HepG2 (cell line): Measurements from ENCODE around the gene YPEL4. TPM values are rescaled to one million over a fixed set of nuclear protein-coding genes. Genes with fewer than 3 reads are reported as not detected.

Experiments
- ATAC-seq: fragments of 200-7000 bp; cut with Tn5 transposase; 3 replicates; pipeline ENCODE4 v1.9.1; 2020; ENCODE audit warnings: mild to moderate bottlenecking, moderate library complexity
- BruUV-seq: library from RNA; stranded (reverse); fragments of 400-500 nt; replicated peaks from 2 replicates; lab custom pipeline; 2021; lab: Mats Ljungman, UMichigan
- CTCF ChIA-PET: fragments of 300-600 bp; formaldehyde crosslinking; extraction: SDS; loops from one replicate; lab custom pipeline; 2021; ENCODE audit warnings: low total read pairs, inconsistent platforms, low intra/inter-chr PET ratio; lab: Yijun Ruan, JAX
- POLR2A ChIA-PET: fragments of 350-600 bp; sonication (Branson Sonifier 250); formaldehyde crosslinking; loops from one replicate; lab custom pipeline; 2020; ENCODE audit warnings: antibody characterized with exemption, inconsistent platforms; lab: Yijun Ruan, JAX
- DNase-seq: peaks from one replicate; pipeline ENCODE4 v3.0.0-alpha.2; 2015; ENCODE audit warnings: low spot score
- FAIRE-seq: peaks from 3 replicates; lab custom pipeline; 2011; peaks lifted over from hg19 to GRCh38; lab: Jason Lieb, UNC
- H2AFZ ChIP-seq: one replicate; pipeline ENCODE4 v1.6.1; 2011; ENCODE audit warnings: low read length, inconsistent platforms
- H3K27ac ChIP-seq: fragments of 300-600 bp; 3 replicates; pipeline ENCODE4 v1.8.0; 2011; ENCODE audit warnings: mixed run types, mild to moderate bottlenecking, mixed read lengths, low read length, inconsistent platforms; ENCODE audit not compliant: insufficient read depth; ENCODE audit errors: extremely low read length
- H3K27me3 ChIP-seq, 2 experiments: fragments of 200-600 bp in 1 of 2; 2 replicates in 1 of 2; 3 replicates in 1 of 2; pipeline versions ENCODE4 v1.6.0 to v1.8.0; 2011; ENCODE audit warnings: low read length in 2 of 2, mild to moderate bottlenecking in 2 of 2, moderate library complexity in 2 of 2, inconsistent platforms in 1 of 2; ENCODE audit not compliant: insufficient read depth in 2 of 2, control insufficient read depth in 1 of 2
- H3K36me3 ChIP-seq, 2 experiments: fragments of 200-600 bp in 1 of 2; replicated peaks in 1 of 2; 2 replicates in 1 of 2; 3 replicates in 1 of 2; pipeline versions ENCODE4 v1.5.1 to v1.8.0; 2011; ENCODE audit warnings: low read length in 2 of 2, inconsistent platforms in 1 of 2; ENCODE audit not compliant: insufficient read depth in 2 of 2, control insufficient read depth in 1 of 2
- H3K4me1 ChIP-seq: 2 replicates; pipeline ENCODE4 v1.5.1; 2012; ENCODE audit warnings: low read length, inconsistent platforms; ENCODE audit not compliant: insufficient read depth
- H3K4me2 ChIP-seq: 2 replicates; pipeline ENCODE4 v1.6.0; 2011; ENCODE audit warnings: low read depth, low read length, inconsistent platforms
- H3K4me3 ChIP-seq, 3 experiments: fragments of 200-600 bp in 1 of 3; sonication (generic), shearing (Covaris generic) in 1 of 3; replicated peaks in 1 of 3; 2 replicates each; pipeline ENCODE4 v1.5.1; 2011 to 2016; ENCODE audit warnings: low read length in 3 of 3, inconsistent platforms in 2 of 3, low read depth in 2 of 3, mild to moderate bottlenecking in 2 of 3, control low read depth in 1 of 3, mixed read lengths in 1 of 3; ENCODE audit not compliant: insufficient read depth in 1 of 3
- H3K79me2 ChIP-seq: one replicate; pipeline ENCODE4 v1.6.1; 2011; ENCODE audit warnings: low read length, inconsistent platforms; ENCODE audit not compliant: insufficient read depth
- H3K9ac ChIP-seq: 2 replicates; pipeline ENCODE4 v1.6.0; 2011; ENCODE audit warnings: mild to moderate bottlenecking, low read depth, low read length, inconsistent platforms; ENCODE audit not compliant: insufficient read depth
- H3K9me3 ChIP-seq: 2 replicates; pipeline ENCODE4 v1.5.1; 2012; ENCODE audit warnings: mild to moderate bottlenecking, low read length
- H4K20me1 ChIP-seq: 2 replicates; pipeline ENCODE4 v1.6.0; 2011; ENCODE audit warnings: inconsistent platforms, mild to moderate bottlenecking, low read length, moderate library complexity; ENCODE audit not compliant: insufficient read depth
- CREBL2 ChIP-seq: sonication (generic); formaldehyde crosslinking; IDR thresholded peaks from 2 replicates; pipeline ENCODE4 v1.8.1; 2023; ENCODE audit warnings: missing genetic modification reagents, mild to moderate bottlenecking, borderline replicate concordance
- ELF4 ChIP-seq: sonication (generic); formaldehyde crosslinking; IDR thresholded peaks from 2 replicates; pipeline ENCODE4 v1.5.0; 2020; ENCODE audit warnings: missing genetic modification reagents, mild to moderate bottlenecking, moderate library complexity, borderline replicate concordance
- ZFP37 ChIP-seq: sonication (generic); formaldehyde crosslinking; IDR thresholded peaks from 2 replicates; pipeline ENCODE4 v1.4.0; 2020; ENCODE audit warnings: missing genetic modification reagents, borderline replicate concordance
- ZNF143 ChIP-seq: sonication (generic); formaldehyde crosslinking; IDR thresholded peaks from 2 replicates; pipeline ENCODE4 v1.4.0; 2020; ENCODE audit warnings: missing genetic modification reagents
- ZNF878 ChIP-seq: sonication (generic); formaldehyde crosslinking; IDR thresholded peaks from 2 replicates; pipeline ENCODE4 v1.8.1; 2023; ENCODE audit warnings: mild to moderate bottlenecking, missing genetic modification reagents, moderate library complexity
- WGBS: methylation state at CpG from one replicate; pipeline ENCODE4 v1.1.6; 2017; ENCODE audit warnings: low lambda C conversion rate; 5-methylcytosine and 5-hydroxymethylcytosine counted together
- in situ Hi-C: cut with HindIII; loops from 2 replicates; pipeline ENCODE4 v1.10.0; 2017; ENCODE audit warnings: low pct_unique_long_range_greater_than_20kb; ENCODE audit not compliant: extremely low pct_ligation_motif_present
- intact Hi-C: fragments of 100-400 bp; cut with micrococcal nuclease; formaldehyde crosslinking; loops from one replicate; pipeline ENCODE4 v1.10.0; 2022; ENCODE audit not compliant: unreplicated experiment
- polyA plus RNA-seq, 8 experiments: library from polyadenylated mRNA; depleted of rRNA in 3 of 8; stranded (reverse) in 7 of 8; unstranded in 1 of 8; fragments of >200 nt; fragmentation: Illumina TruSeq in 4 of 8; extraction: Trizol in 4 of 8; gene quantifications; 2 replicates each; pipeline versions ENCODE4 v1.2.1 to v1.2.3, GENCODE V29; 2011 to 2016; ENCODE audit warnings: low read depth in 4 of 8, missing spikeins in 1 of 8, mixed read lengths in 1 of 8; ENCODE audit not compliant: insufficient read depth in 1 of 8
- total RNA-seq, 5 experiments: library from RNA; depleted of rRNA; stranded (reverse); fragments of >200 nt; fragmentation: Illumina TruSeq; extraction: Trizol; gene quantifications; 2 replicates each; pipeline ENCODE4 v1.2.3, GENCODE V29; 2016; ENCODE audit warnings: low read depth in 1 of 5
- TF ChIP-seq, protein P1 (sequence below): sonication (generic); formaldehyde crosslinking; IDR thresholded peaks from 2 replicates; pipeline ENCODE4 v1.4.0; 2020; ENCODE audit warnings: mild to moderate bottlenecking, missing genetic modification reagents
- TF ChIP-seq, protein P2 (sequence below): sonication (generic); formaldehyde crosslinking; IDR thresholded peaks from 2 replicates; pipeline ENCODE4 v1.4.0; 2020; ENCODE audit warnings: low read depth, mild to moderate bottlenecking, missing genetic modification reagents

Gene YPEL4
- total and polyA plus RNA-seq, 2 of the 13 experiments (the other 11 are each of a cell fraction or from before 2014, with no cell fraction given) = 0.04 TPM; not detected in 1

GRCh38 chr11:57633394-57634070 is 16.2 kb downstream of the YPEL4 start:
- TF ChIP-seq, protein P1, sequence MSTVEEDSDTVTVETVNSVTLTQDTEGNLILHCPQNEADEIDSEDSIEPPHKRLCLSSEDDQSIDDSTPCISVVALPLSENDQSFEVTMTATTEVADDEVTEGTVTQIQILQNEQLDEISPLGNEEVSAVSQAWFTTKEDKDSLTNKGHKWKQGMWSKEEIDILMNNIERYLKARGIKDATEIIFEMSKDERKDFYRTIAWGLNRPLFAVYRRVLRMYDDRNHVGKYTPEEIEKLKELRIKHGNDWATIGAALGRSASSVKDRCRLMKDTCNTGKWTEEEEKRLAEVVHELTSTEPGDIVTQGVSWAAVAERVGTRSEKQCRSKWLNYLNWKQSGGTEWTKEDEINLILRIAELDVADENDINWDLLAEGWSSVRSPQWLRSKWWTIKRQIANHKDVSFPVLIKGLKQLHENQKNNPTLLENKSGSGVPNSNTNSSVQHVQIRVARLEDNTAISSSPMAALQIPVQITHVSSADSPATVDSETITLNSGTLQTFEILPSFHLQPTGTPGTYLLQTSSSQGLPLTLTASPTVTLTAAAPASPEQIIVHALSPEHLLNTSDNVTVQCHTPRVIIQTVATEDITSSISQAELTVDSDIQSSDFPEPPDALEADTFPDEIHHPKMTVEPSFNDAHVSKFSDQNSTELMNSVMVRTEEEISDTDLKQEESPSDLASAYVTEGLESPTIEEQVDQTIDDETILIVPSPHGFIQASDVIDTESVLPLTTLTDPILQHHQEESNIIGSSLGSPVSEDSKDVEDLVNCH (CRISPR knock-in tag) = no peak
- TF ChIP-seq, protein P2, sequence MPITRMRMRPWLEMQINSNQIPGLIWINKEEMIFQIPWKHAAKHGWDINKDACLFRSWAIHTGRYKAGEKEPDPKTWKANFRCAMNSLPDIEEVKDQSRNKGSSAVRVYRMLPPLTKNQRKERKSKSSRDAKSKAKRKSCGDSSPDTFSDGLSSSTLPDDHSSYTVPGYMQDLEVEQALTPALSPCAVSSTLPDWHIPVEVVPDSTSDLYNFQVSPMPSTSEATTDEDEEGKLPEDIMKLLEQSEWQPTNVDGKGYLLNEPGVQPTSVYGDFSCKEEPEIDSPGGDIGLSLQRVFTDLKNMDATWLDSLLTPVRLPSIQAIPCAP (CRISPR knock-in tag) = no peak
- TF ChIP-seq ZFP37 = no peak
- no peak for TF ChIP-seq ZNF143 (CRISPR knock-in tag)
- TF ChIP-seq ZNF878 (CRISPR knock-in tag) = no peak
- no peak for TF ChIP-seq CREBL2
- TF ChIP-seq ELF4 (CRISPR knock-in tag) = no peak
- no peak for ATAC-seq
- Histone ChIP-seq H3K36me3 (no peaks in the 10 kb centered on the region), H2AFZ (no peak overlapping the region), H3K79me2 (no peaks in the 10 kb centered on the region), H3K9me3 (no peaks in the 10 kb centered on the region), H3K27me3 (no peaks in the 10 kb centered on the region; a peak in 1 of 5 replicates), H3K4me3 (no peak overlapping the region), H3K4me2 (no peak overlapping the region), H3K4me1 (peaks cover 8% of the 10 kb centered on the region), H3K27ac (no peak overlapping the region), H4K20me1 (no peaks in the 10 kb centered on the region), H3K9ac (no peak overlapping the region)
- CTCF ChIA-PET = no interaction called here
- no TSS peak for BruUV-seq
- in situ Hi-C loops = no loop called here
- WGBS = 34% methylated on average over 6 of the region's 6 CpGs
- FAIRE-seq = no peak
- DNase-seq = no peak
- POLR2A ChIA-PET = no interaction called here
- intact Hi-C loops = loop anchor here (5.0 kb wide), 1 partner anchor 36 kb away; the partner anchor contains the start of gene SERPING1
